Measurements from ENCODE around the gene ANKRD39.
"Not testable (repeated sequence)": the region's sequence is repeated elsewhere in the genome, so short reads cannot be mapped to it uniquely, and the experiment has no call there.

DNA sequence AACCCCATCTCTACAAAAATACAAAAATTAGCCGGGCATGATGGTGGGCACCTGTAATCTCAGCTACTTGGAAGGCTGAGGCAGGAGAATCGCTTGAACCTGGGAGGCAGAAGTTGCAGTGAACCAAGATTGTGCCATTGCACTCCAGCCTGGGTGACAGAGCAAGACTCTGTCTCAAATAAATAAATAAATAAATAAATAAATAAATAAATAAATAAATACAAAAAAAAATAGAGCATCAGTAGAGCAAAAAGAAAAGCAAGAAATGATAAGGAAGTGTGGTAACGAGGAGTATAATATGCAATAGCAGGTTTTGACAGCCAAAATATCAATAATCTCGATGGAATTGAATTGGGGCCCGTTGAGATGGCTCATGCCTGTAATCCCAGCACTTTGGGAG is 31.7 kb upstream of the ANKRD39 start:
- TF ChIP-seq, protein P1, sequence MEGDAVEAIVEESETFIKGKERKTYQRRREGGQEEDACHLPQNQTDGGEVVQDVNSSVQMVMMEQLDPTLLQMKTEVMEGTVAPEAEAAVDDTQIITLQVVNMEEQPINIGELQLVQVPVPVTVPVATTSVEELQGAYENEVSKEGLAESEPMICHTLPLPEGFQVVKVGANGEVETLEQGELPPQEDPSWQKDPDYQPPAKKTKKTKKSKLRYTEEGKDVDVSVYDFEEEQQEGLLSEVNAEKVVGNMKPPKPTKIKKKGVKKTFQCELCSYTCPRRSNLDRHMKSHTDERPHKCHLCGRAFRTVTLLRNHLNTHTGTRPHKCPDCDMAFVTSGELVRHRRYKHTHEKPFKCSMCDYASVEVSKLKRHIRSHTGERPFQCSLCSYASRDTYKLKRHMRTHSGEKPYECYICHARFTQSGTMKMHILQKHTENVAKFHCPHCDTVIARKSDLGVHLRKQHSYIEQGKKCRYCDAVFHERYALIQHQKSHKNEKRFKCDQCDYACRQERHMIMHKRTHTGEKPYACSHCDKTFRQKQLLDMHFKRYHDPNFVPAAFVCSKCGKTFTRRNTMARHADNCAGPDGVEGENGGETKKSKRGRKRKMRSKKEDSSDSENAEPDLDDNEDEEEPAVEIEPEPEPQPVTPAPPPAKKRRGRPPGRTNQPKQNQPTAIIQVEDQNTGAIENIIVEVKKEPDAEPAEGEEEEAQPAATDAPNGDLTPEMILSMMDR (conservative IDR thresholded peaks at IDR 0.05 in 1 of 2, IDR thresholded peaks at IDR 0.05 in 1 of 2; ENCODE audit: low read depth in 1 of 2, low read length in 2 of 2) = not testable (repeated sequence)
- not testable (repeated sequence) for TF ChIP-seq EZH2 (IDR thresholded peaks at IDR 0.05; ENCODE audit: low read length, missing control alignments)

All from fibroblast of lung (primary cell).